CD4-positive, alpha-beta T cell treated with Interferon alpha-2 for 1 hour (primary cell): ENCODE results near the gene MCTP2.
A peak's percentile ranks its signal among the peaks of the same experiment; 100 is the strongest.

Experiments
- DNase-seq, 2 donors: peaks; one replicate each; pipeline ENCODE4 v3.0.0-alpha.2; 2020 to 2022

Gene MCTP2

DNA sequence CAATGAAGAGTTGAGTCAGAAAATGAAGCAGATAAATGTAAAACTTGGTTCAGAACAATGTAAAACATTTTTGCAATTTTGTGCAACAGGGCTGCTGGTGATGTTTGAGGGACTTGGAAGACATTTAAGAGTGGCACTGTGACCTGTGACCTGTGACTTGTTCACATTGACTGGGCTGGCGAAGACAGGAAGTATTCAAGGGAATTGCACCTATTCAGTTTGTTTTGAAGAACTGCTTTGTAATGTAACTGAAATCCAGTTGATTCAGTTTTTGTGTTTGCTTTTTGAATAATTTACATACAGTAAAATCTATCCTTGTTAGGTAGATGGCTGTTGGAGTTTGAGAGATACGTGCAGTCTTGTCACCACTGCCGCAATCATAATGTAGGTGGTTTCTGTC, 35.4 kb downstream of the MCTP2 start:
- DNase-seq, result no peak

DNA sequence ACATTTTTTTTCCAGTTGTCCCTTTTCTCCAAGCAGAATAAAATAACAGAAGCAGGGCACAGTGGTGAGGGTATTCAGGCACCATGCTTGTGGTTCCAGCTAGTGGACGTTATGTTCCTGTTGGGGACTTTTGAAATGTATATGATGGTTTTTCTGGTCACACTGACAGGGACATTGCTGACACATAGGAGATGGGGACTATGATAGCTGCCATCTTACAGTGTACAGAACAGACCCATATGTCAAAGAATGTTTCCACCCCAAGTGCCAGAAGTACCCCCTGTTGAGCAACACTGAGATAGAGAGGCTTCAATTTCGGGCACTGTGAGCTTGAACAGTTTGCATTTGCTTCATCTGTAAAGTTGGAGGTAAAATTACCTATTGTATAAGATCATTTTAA, 38.6 kb downstream of the MCTP2 start:
- DNase-seq, result no peak

DNA sequence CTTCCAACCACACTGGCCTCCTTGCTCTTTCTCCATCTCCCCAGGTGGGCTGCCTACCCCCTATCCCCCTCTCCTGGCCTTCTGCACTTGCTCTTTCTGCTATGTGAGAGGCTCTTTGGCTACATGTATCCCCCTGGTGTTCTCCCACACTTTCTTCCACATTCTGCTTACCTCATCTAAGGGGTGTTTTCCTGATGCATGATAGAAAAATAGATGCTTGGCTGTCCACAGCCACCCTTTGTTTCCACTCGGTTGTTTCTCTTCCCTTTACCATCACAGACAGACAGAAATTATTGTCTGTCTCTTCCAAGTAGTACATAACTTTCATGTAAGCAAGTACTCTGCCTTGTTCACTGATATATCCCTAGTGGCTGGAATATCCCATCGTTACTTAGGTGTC, 39.2 kb downstream of the MCTP2 start:
- no peak for DNase-seq

DNA sequence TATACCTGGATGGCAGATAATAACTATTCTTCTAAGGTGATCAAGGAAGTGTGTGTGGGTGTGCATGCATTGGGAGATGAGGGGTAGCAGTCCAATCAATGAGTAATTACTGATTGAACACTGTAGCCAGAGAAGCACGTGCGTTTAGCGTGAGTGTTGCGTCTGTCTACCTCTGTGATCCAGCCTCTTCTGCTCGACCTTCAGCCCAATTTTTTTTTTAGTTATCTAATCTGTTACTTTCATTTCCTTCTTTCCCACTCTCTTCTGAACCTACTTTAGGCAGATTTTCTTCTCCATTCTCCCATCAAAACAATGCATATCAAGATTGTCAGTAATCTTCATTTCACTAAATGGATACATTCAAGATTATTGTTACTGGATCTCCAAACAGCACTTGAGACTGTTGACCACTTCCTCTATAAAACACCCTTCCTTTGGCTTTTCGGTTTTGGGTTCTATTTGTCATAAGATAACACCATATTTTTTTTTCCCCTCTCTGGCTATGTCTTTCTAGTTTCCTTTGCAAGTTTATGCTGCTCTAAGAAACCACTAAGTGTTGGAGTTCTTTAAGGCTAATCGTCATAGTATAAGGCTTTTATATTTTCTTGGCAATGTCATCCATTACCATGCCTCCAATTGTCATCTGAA, 41.0 kb downstream of the MCTP2 start:
- DNase-seq, result peak in 1 of 2 donors; percentile 53

DNA sequence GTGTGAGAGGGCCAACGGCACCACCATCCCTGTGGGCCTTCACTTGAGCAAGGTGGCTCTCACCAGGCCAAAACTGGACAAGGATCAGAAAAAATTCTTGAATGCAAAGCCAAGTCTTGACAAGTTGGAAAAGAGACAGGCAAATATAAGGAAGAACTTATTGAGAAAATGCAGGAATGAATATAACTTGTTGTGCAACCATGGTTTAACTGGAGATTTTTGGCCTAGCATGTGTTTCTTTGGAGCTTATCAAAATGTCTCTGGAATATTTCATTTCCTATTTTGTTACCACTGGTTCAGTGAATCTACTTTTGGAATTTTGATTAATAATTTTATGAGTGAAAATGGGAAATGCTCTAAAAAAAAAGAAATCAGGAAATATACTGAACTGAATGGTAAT, 42.5 kb downstream of the MCTP2 start:
- DNase-seq, result no peak

DNA sequence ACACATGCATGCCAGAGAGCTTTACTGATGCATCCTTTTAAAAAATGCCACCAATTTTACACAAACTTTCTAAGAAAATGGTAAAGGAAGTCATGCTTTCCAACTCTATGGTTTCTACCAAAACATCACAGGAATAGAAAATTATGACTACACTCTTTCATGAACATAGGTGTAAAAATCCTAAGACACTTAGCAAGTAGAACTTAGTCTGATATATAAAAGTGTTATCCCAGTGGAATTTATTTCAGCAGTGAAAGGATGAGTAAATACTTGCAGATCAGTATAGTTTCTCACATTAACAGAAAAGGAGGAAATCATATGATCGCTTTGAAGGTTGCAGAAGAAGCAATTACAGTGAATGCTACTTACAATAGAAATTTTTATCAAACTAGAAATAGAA, 43.4 kb downstream of the MCTP2 start:
- no peak for DNase-seq

DNA sequence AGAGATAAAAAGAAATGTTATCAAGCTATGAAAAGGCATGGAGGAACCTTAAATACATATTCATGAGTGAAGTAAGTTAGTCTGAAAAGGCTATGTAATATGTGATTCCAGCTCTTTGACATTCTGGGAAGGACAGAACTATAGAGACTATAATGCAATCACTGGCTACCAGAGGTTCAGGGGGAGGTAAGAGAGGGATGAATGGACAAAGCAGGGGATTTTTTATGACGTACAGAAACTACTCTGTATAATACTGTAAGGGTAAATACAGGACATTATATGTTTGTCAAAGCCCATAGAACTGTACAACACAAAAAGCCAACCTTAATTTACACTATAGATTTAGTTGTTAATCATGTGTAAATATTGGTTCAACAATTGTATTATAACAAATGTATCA, 46.1 kb downstream of the MCTP2 start:
- no peak for DNase-seq

DNA sequence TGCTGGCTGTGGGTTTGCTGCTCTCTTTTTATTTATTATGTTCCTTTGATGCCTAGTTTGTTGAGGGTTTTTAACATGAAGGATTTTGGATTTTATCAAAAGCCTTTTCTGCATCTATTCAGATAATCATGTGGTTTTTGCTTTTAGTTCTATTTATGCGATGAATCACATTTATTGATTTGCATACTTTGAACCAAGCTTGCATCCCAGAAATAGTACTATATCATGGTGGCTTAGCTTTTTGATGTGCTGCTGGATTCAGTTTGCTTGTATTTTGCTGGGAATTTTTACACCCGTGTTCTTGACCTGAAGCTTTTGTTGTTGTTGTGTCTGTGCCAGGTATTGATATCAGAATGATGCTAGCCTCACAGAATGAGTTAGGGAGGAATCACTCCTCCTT, 48.4 kb downstream of the MCTP2 start:
- DNase-seq, result no peak

DNA sequence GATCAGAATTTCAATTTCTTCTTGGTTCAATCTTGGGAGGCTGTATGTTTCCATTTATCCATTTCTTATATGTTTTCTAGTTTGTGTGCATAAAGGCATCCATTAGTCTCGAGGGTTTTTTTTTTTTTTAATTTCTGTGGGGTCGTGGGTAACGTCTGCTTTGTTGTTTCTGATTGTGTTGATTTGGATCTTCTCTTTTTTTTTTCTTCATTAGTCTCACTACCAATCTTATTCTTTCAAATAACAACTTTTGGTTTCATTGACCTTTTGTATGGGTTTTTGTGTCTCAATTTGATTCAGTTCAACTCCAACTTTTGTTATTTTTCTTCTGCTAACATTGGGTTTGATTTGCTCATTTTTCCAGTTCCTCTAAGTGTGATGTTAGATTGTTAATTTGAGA, 48.9 kb downstream of the MCTP2 start:
- DNase-seq, result no peak

DNA sequence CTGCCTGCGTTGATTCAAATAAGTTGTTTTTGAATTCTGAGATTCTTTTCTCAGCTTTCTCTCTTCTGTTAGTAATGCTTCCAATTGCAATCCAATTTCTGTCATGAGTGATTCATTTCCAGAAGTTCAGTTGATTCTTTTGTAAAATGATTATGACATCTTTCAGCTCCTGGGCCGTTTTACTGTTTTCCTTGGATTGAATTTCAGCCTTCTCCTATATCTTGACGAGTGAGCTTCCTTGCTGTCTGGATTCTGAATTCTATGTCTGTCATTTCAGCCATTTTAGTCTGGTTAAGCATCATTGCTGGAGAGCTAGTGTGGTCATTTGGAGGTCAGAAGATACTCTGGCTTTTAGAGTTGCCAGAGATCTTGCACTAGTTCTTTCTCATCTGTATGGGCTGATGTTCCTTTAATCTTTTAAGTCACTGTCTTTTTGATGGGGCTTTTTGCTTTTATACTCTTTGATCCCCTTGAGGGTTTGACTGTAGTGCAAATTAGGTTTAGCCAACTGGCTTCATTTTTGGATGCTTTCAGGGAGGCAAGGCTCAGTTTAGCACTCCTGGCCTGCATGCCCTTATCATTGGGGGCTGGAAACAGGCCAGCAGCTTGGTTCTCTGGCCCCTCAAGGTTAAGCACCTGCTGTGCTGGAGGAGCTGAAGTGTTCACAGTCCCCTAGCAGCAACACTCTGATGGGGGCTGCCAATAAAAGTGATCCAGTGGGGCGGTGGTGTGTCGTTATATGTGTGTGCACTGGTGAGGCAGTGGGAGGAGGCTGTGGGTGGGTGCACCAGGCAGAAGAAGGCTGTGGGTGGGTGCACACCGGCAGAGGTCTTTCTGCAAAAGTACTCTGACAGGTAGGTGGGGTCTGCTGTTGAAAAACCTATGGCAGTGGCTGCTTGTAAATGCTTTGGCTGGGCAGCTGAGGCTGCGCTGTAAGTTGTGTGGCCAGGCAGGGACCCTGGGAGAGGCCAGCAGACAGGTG, 51.2 kb downstream of the MCTP2 start:
- no peak for DNase-seq

DNA sequence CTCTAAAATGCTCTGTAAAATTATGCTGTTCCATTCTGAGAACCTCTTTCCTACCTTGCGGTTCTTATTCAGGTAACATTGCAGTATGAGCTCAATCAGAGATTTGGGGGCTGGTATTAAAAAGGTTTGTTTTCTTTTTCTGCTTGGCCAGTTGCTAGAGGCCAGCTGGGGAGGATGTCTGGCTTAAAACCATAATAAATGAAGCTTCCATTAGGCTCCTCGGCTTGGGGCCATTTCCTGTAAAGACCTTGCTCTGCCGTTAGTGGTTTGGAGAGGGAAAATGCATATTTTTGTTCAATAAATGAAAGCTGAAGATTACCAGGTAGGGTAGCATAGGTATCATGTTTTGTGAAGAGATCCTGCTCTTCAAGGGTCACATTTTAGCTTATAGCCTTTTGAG, 55.2 kb downstream of the MCTP2 start:
- no peak for DNase-seq

DNA sequence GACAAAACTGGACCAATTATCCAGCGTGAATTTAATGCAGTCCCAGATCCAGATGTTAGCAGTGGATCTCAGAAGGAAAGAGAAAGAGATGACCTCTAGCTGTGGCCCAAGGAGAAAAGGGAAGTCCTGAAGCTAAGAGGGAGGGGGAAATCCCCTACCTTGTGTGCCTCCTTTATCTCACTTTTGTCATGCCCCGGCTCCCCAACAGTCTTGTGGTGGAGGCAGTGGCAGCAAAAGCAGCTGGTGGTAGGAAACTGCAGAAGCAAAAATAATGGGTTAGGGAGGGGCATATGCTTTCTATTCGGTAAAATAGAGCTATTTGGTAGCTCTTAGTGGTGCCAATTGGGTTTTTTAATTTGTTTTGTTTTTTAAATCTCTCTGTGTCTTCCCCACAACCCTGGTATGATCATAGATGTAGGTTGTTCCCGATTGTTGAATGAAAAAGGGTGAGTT, 56.5 kb downstream of the MCTP2 start:
- peak; percentile 66 to 75 for DNase-seq

DNA sequence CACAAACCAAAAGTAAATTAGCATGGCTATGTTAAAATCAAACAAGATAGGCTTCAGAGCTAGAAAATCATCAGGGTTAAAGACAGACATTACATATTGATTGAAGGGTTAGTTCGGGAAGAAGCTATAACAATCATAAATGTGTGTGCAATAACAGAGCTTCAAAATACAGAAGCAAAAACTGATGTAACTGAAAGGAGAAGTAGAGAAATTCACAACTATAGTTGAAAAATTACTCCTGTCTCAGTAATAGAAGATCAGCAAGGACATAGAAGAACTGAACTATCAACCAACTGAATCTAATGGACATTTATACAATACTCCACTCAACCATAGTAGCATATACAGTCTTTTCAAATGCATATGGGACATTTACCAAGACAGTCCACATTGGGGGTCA, 59.4 kb downstream of the MCTP2 start:
- DNase-seq, result no peak

DNA sequence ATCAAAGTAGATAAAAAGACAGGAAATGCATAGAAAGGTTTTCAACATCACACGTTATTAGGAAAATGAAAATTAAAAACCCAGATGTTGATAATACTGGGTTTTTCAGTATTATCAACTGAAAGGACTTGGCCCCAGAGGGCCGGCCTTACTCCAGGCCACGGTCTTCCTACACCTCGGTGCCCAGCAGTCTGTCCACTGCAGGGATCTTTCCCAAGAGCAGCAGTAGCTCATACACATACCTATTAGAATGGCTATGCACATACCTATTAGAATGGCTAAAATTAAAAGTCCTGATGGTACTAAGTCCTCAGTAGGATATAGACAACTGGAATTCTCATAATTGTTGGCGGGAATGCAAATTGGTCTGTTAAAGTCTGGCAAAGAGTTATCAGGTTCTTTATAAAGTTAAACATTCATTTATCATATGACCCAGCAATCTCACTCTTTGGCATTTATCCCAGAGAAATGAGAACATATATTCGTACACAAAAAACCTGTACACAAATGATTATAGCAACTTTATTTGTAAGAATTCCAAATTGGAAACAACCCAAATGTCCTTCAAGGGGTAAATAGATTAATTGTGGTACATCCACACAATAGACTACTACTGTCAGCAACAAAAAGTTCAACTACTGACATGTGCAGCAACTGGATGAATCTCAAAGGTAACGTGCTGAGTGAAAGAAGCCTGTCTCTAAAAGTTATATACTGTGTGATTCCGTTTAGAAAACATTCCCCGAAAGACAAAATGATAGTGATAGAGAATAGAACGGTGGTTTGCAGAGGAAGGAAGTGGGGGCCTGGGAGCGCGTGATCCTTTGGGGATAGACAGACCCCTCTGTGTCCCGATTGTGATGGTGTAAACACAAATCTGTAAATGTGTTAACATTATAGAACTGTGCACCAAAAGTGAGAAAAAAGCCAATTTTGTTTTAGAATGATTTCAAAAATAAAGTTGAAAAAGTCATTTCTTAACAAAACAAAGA, 62.3 kb downstream of the MCTP2 start:
- DNase-seq, result no peak

DNA sequence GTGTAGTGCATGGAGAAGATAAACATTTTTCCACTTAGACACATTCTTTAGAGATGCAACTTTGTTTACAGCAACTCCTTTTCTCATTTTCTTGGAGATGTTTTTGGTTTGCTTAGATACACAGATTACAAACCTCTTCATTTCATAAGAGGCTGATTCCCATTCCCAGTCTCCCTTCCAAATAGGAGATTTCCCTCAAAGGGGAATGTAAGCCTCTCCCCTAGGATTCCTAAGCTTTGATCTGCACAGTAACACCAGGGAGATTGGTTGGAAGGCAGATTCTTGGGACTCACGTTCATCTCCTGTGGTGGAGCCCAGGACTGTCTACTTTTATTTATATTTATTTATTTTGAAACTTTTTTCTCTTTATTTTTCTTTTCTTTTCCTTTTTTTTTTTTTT, 63.2 kb downstream of the MCTP2 start:
- no peak for DNase-seq

DNA sequence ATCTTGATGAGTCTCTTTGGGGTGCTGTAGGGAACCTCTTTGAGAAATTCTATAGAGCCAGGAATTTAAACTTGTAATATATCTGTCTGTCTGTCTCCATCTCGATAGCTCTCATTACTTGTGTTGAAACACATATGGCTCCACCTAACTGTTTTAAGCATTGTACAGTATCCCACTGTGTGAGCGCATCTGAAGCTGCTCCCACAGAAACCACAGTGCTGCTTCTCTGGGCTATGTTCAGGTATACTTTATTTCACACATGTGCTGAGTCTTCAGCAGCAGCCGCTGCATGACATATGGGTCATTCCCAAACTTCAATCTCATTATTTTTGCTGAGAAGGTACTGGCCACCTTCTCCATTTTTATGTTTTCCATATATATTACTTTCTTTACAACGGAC, 63.9 kb downstream of the MCTP2 start:
- no peak for DNase-seq

DNA sequence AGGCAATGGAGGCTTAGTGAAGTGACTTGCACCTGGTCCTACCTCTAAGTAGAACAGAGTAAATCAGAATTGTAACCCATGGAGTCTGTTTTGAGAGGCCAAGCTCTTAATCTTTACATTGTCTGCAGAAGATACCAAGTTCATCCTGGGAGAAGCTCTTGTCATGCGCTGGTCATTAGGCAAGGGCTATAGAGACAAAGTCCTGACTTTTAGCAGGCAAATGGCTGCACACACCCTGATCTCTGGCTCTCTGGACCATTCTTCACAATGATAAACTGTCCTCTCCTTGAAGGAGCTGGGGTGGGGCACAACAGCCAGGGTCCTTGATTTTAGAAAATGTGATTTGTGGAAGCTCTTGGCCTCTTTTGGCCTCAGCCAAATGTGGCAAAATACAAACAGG, 65.4 kb downstream of the MCTP2 start:
- no peak for DNase-seq

DNA sequence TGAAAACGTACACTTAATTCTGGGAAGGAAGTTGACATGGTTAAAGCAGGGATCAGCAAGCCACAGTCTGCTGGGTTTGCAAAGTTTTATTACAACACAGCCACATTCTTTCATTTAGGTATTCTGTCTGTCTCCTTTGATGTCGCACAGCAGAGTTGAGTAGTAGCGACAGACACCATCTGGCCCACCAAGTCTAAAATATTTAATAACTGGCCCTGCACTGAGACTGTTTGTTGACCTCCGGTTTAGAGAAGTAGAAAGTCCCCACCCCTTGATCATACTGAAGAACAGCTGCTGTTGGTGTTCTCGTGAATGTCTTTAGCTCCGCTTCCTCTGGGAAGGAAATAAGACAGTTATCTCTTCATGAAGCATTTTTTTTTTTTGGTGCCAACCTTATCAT, 66.2 kb downstream of the MCTP2 start:
- peak in 1 of 2 donors; percentile 27 for DNase-seq

DNA sequence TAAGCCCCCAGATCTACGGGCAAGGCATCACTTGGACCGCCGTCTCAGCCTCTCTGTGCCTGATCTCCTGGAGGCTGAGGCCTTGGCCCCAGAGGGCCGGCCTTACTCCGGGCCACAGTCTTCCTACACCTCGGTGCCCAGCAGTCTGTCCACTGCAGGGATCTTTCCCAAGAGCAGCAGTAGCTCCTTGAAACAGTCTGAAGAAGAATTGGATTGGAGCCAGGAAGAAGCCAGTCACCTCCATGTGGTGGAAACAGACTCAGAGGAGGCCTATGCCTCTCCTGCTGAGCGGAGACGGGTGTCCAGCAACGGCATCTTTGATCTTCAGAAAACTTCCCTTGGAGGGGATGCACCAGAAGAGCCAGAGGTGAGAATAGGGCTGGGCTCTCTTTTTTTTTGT, 67.0 kb downstream of the MCTP2 start:
- DNase-seq, result no peak

DNA sequence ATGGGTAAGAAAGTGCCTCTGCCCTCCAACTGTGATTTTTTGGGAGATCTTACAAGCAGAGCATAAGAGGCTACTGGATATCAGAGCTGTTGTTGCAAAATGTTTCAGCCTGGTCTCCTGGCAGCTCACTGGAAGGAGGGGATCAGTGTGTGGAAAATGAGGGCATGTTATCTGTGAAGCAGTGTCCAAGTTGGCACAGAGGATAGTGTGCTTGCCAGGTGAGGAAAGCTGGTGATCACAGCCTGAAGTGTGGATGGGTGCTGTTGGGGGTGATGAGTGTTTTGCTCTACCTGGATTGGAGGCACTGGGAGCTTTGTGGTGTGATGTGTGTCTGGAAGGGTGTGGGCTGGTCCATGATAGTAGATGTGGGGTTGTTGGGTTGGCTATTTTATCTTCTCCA, 69.3 kb downstream of the MCTP2 start:
- no peak for DNase-seq

DNA sequence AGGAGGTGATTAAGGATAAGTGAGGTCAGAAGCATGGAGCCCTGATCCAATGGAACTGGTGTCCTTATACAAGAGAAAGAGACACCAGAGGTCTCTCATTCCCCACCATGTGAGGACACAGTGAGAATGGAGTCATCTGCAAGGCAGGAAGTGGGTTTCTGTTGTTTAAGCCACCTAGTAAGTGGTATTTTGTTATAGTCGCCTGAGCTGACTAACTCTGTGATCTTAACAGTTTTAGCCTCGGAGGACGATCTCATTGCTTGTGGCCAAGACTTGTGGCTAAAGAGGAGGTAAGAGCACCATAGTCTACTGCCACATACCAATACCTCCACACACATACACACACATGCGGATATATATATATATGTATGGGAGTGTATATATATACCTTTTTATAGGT, 73.8 kb downstream of the MCTP2 start:
- DNase-seq, result peak; percentile 40 to 57

DNA sequence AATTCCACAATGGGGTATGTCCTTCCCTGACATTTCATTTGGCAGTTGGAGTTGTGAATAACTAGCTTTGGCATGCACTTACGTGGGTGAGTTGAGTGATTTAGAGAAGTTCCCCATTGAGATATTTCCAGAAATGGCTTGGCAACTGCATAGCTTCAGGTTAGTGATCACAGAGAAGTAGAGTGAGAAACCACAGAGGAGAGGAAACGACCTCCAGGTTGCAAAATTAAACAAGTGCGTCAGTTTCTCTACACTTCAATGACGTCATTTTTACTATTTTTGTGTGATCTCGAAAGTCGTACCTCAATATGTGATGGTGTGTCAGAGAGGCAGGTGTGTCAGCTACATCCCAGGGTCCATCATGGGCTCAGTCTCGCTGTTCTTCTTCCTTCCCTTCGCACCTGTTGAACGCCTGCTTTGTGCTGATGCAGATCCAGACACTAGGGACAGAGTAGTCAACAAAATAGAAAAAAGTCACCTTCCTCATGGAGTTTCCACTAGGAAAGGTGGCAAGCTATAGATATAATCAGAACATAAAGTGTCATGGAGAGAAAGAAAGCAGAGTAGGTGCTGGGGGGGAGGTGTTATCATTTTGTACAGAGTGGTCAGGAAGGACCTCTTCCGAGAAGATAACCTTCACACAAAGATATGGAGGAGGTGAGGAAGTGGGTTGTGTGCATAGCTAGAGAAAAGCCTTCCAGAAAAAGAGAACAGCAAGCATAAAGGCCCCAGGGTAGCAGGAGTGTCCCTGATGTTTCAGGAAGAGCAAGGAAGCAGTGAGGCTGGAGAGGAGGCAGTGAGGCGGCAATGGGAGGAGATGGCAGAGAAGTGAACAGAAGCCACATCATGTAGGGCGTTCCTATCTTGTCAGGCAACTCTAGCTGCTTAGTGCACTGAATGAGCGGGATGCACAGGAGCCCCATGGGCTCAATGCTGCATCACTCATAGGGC, 75.6 kb downstream of the MCTP2 start:
- DNase-seq, result peak; percentile 58 to 60
